ENCODE data around the gene CAMTA2.
"Not testable (repeated sequence)": the region's sequence is repeated elsewhere in the genome, so short reads cannot be mapped to it uniquely, and the experiment has no call there.

The CAMTA2 gene, protein sequence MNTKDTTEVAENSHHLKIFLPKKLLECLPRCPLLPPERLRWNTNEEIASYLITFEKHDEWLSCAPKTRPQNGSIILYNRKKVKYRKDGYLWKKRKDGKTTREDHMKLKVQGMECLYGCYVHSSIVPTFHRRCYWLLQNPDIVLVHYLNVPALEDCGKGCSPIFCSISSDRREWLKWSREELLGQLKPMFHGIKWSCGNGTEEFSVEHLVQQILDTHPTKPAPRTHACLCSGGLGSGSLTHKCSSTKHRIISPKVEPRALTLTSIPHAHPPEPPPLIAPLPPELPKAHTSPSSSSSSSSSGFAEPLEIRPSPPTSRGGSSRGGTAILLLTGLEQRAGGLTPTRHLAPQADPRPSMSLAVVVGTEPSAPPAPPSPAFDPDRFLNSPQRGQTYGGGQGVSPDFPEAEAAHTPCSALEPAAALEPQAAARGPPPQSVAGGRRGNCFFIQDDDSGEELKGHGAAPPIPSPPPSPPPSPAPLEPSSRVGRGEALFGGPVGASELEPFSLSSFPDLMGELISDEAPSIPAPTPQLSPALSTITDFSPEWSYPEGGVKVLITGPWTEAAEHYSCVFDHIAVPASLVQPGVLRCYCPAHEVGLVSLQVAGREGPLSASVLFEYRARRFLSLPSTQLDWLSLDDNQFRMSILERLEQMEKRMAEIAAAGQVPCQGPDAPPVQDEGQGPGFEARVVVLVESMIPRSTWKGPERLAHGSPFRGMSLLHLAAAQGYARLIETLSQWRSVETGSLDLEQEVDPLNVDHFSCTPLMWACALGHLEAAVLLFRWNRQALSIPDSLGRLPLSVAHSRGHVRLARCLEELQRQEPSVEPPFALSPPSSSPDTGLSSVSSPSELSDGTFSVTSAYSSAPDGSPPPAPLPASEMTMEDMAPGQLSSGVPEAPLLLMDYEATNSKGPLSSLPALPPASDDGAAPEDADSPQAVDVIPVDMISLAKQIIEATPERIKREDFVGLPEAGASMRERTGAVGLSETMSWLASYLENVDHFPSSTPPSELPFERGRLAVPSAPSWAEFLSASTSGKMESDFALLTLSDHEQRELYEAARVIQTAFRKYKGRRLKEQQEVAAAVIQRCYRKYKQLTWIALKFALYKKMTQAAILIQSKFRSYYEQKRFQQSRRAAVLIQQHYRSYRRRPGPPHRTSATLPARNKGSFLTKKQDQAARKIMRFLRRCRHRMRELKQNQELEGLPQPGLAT

GRCh38 chr17:4986951-4987766 lies at the start of gene CAMTA2:
CAMTA2 (minus strand) TSS chr17:4987675; CDS start chr17:4986222, 1,453 bp downstream.
- no peaks in the 10 kb centered on the region for H3K27me3 Mint-ChIP-seq
- no peaks in the 10 kb centered on the region for H3K9me3 Mint-ChIP-seq
- peak within 1 kb of the TSS; percentile 93 for H3K27ac Mint-ChIP-seq
- peaks cover 45% of the 10 kb centered on the region for H3K4me1 Mint-ChIP-seq
- peak within 1 kb of the TSS; percentile 83 for H3K4me3 Mint-ChIP-seq
- CTCF ChIA-PET = interaction anchor here (0.9 to 3.6 kb wide), 10 partner anchors 11 to 88 kb away, joined by 3 to 17 read pairs (median 4); partner anchors contain the start of genes C17orf107, KIF1C, SLC25A11 and SPAG7
- peaks cover 23% of the 10 kb centered on the region for H3K36me3 Mint-ChIP-seq
- DNase-seq = peak; percentile 94

GRCh38 chr17:5035315-5035714 lies 47.8 kb upstream of the CAMTA2 start, which contains the start of gene SLC52A1:
SLC52A1 (minus strand) TSS chr17:5035426; CDS start chr17:5034606, 820 bp downstream.
- CTCF ChIA-PET = interaction anchor here (0.6 to 2.2 kb wide), 2 partner anchors 9 to 28 kb away, joined by 3 to 8 read pairs; no protein-coding TSS in a partner anchor
- H3K27me3 Mint-ChIP-seq = peaks cover 24% of the 10 kb centered on the region
- H3K27ac Mint-ChIP-seq = no peak within 1 kb of the TSS
- no peak within 1 kb of the TSS for H3K4me3 Mint-ChIP-seq
- no peak for DNase-seq
- H3K36me3 Mint-ChIP-seq = peaks cover 3% of the 10 kb centered on the region
- no peaks in the 10 kb centered on the region for H3K9me3 Mint-ChIP-seq
- H3K4me1 Mint-ChIP-seq = peaks cover 33% of the 10 kb centered on the region

DNA sequence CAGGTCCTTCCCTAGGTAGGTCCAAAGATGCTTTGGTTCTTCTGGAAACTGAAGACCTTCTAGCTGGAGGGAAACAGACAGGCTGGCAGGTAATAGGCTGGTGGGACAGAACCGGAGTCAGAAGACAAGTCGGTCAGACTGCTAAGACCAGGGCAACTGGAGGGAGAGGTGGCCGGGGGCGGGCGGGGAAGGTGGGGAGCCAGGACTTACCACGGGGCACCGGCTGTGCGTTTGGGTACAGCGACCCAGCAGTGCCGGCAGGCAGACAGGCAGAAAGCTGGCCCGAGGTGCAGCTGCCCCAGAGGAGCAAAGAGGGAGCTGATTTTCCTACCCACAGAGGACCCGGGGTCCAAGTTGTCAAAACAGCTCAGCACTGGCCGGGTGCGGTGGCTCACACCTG lies 47.2 kb upstream of the CAMTA2 start:
- CTCF ChIA-PET = interaction anchor here (0.6 to 2.2 kb wide), 2 partner anchors 8 to 29 kb away, joined by 3 to 8 read pairs; no protein-coding TSS in a partner anchor

DNA sequence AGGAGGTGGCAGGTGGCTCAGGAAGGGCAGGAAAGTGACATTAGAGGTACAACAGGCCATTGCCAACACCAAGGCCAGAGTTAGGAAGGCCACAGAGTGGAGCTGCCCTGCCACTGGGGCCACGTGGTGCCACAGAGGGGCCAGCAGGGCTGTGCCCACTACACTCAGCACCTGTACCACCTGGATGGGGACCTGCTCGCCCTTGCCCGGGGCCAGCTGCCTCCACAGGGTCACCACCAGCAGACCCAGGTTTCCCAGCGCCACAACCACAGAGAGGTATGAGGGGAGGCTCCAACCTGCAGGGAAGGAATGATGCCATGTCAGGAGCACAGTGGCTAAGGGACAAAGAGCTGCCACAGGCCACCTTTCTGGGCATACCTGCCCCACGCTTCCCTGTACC lies 46.6 kb upstream of the CAMTA2 start:
- peaks cover 31% of the 10 kb centered on the region for H3K4me1 Mint-ChIP-seq
- CTCF ChIA-PET = interaction anchor here (2.2 kb wide), 1 partner anchor 29 kb away, joined by 8 read pairs; no protein-coding TSS in a partner anchor
- no peak overlapping the region for H3K4me3 Mint-ChIP-seq
- no peaks in the 10 kb centered on the region for H3K9me3 Mint-ChIP-seq
- H3K27me3 Mint-ChIP-seq = peaks cover 24% of the 10 kb centered on the region
- peaks cover 2% of the 10 kb centered on the region for H3K36me3 Mint-ChIP-seq
- DNase-seq = no peak
- H3K27ac Mint-ChIP-seq = no peak overlapping the region

More for the DNA sequence above, 47.2 kb upstream of the CAMTA2 start:
- Mint-ChIP-seq H3K4me3 (no peak overlapping the region), H3K36me3 (peaks cover 2% of the 10 kb centered on the region), H3K9me3 (no peaks in the 10 kb centered on the region), H3K4me1 (peaks cover 31% of the 10 kb centered on the region), H3K27ac (no peak overlapping the region), H3K27me3 (peaks cover 24% of the 10 kb centered on the region)
- no peak for DNase-seq

DNA sequence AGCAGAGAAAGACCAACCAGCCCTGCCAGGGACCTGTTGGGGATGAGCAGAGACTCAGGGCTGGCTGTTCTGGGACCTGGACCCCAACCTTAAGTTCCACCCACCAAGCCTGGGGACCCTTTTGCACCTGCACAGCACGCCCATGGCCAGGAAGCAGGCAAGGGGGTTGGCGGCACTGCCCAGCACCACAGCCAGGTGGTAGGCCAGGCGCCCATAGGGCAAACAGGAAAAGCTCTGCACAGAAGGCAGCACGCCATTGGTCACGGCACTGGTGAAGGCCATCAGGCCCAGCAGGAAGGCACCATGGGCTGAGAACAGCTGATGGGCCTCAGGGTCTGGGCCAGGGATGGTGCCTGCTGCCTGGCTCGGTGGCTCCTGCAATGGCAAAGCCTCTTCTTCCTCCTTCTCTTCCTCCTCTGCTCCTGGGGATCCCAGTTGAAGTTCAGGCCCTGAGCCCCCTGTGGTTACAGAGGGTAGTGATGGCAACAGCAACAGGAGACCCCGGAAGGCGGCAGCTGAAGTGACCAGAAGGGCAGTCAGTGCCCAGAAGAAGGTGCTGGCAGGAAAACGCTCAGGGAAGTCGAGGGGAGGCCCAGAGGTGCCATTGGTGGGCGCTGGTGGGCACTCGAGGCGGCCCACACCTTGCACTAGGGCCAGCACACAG lies 46.0 kb upstream of the CAMTA2 start:
- H3K36me3 Mint-ChIP-seq = peaks cover 2% of the 10 kb centered on the region
- CTCF ChIA-PET = interaction anchor here (2.2 kb wide), 1 partner anchor 28 kb away, joined by 11 read pairs; no protein-coding TSS in a partner anchor
- no peak for DNase-seq
- H3K4me1 Mint-ChIP-seq = peaks cover 31% of the 10 kb centered on the region
- H3K4me3 Mint-ChIP-seq = no peak overlapping the region
- H3K9me3 Mint-ChIP-seq = no peaks in the 10 kb centered on the region
- peaks cover 24% of the 10 kb centered on the region for H3K27me3 Mint-ChIP-seq
- H3K27ac Mint-ChIP-seq = no peak overlapping the region

DNA sequence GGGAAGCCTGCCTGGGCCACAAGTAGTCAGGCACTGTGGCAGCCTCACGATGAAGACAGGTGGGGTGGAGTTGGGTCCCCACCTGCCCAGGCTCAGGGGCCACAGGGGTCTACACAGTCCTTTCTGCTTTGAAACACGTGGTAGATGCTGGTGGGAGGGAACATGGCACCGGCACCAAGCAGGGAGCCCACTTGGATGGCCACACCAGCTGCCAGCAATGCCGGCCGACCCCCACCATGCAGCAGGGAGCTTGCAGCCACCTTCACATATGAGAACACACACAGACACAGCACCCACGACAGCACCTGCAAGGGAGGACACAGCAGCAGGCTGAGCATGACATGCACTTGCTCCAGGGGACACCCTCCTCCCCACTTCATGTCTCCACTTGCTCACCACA lies 45.4 kb upstream of the CAMTA2 start:
- Mint-ChIP-seq H3K9me3 (no peaks in the 10 kb centered on the region), H3K27ac (no peak overlapping the region), H3K36me3 (peaks cover 2% of the 10 kb centered on the region), H3K27me3 (peaks cover 24% of the 10 kb centered on the region), H3K4me3 (no peak overlapping the region), H3K4me1 (peaks cover 34% of the 10 kb centered on the region)
- CTCF ChIA-PET = interaction anchor here (2.2 kb wide), 1 partner anchor 28 kb away, joined by 11 read pairs; no protein-coding TSS in a partner anchor
- no peak for DNase-seq

DNA sequence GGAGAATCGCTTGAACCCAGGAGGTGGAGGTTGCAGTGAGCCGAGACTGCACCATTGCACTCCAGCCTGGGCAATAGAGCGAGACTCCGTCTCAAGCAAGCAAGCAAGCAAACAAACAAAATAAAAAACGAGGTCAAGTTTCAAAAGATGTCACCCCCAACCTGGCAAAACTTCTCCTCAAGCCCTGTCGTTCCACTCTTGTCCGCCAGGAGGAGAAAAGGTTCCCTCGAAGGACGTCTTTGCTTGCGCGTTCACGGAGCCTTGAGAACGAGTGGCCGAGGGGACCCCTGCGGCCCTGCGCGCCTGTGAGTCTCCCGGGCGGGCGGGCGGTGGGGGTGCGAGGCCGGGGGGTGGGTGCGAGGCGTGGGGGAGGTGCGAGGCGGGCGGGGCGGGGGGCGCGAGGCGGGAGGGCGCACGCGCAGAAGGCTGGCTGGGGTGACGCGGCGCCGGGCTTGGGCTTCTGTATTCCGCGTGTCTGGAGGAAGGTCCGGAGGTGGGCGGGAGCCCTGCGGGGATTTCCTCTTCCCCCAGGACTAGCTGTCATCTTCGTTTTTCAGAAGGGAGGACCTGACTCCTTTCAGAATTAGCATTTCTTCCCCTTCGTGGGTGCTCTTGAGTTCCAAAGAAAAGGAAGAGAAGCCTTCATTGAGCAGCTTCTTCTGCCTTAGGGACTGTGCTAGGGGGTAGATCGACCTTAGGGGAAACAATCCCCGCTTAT lies 44.0 kb upstream of the CAMTA2 start:
- peaks cover 34% of the 10 kb centered on the region for H3K4me1 Mint-ChIP-seq
- H3K36me3 Mint-ChIP-seq = peaks cover 2% of the 10 kb centered on the region
- H3K27ac Mint-ChIP-seq = peak overlapping the region; percentile 95
- CTCF ChIA-PET = interaction anchor here (0.6 to 2.2 kb wide), 12 partner anchors 9 to 163 kb away, joined by 3 to 11 read pairs (median 4); partner anchors contain the start of gene CAMTA2
- H3K27me3 Mint-ChIP-seq = peaks cover 24% of the 10 kb centered on the region
- H3K9me3 Mint-ChIP-seq = no peaks in the 10 kb centered on the region
- peak overlapping the region; percentile 80 for H3K4me3 Mint-ChIP-seq
- peak; percentile 90 for DNase-seq

GRCh38 chr17:5030168-5030567 lies 42.7 kb upstream of the CAMTA2 start:
- CTCF ChIA-PET = interaction anchor here (0.9 to 2.1 kb wide), 13 partner anchors 8 to 59 kb away, joined by 3 to 21 read pairs (median 4); partner anchors contain the start of gene CAMTA2
- Mint-ChIP-seq H3K27ac (peak overlapping the region; percentile 95), H3K27me3 (peaks cover 16% of the 10 kb centered on the region), H3K4me1 (peaks cover 34% of the 10 kb centered on the region), H3K4me3 (peak overlapping the region; percentile 80)
- not testable (repeated sequence) for H3K36me3 Mint-ChIP-seq, DNase-seq, H3K9me3 Mint-ChIP-seq

GRCh38 chr17:5027916-5028315 lies 40.4 kb upstream of the CAMTA2 start:
- no peak overlapping the region for H3K4me3 Mint-ChIP-seq
- H3K27ac Mint-ChIP-seq = no peak overlapping the region
- no peak for DNase-seq
- H3K4me1 Mint-ChIP-seq = peaks cover 30% of the 10 kb centered on the region
- no peaks in the 10 kb centered on the region for H3K27me3 Mint-ChIP-seq
- no peaks in the 10 kb centered on the region for H3K9me3 Mint-ChIP-seq
- peaks cover 8% of the 10 kb centered on the region for H3K36me3 Mint-ChIP-seq
- CTCF ChIA-PET = interaction anchor here (0.7 to 1.4 kb wide), 4 partner anchors 32 to 47 kb away, joined by 3 to 11 read pairs (median 4); partner anchors contain the start of gene CAMTA2

DNA sequence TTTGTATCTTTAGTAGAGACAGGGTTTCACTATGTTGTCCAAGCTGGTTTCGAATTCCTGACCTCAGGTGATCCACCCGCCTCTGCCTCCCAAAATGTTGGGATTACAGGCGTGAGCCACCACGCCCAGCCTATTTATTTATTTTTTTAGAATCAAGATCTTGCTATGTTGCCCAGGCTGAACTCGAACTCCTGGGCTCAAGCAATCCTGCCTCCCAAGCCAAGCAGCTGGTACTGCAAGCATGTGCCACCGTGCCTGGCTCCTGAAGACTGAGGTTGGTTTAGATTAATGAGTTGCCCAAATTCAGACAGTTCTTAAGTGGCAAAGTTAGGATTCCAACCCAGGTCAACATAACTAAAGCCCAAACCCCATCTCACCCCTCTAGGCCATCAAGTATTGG lies 39.8 kb upstream of the CAMTA2 start:
- DNase-seq = no peak
- Mint-ChIP-seq H3K27me3 (no peaks in the 10 kb centered on the region), H3K4me3 (no peak overlapping the region), H3K27ac (no peak overlapping the region), H3K4me1 (peaks cover 27% of the 10 kb centered on the region), H3K9me3 (no peaks in the 10 kb centered on the region), H3K36me3 (peaks cover 10% of the 10 kb centered on the region)
- CTCF ChIA-PET = interaction anchor here (0.7 to 1.4 kb wide), 2 partner anchors 35 to 40 kb away, joined by 3 to 11 read pairs; partner anchors contain the start of gene CAMTA2

- CTCF ChIA-PET = no interaction called here
- Mint-ChIP-seq H3K27ac (no peak overlapping the region), H3K4me1 (peaks cover 7% of the 10 kb centered on the region)
These were observed 37.1 kb upstream of the CAMTA2 start for GRCh38 chr17:5024604-5025003.

More at GRCh38 chr17:5024604-5025003, 37.1 kb upstream of the CAMTA2 start:
- no peak for DNase-seq
- Mint-ChIP-seq H3K9me3 (no peaks in the 10 kb centered on the region), H3K4me3 (no peak overlapping the region), H3K27me3 (no peaks in the 10 kb centered on the region), H3K36me3 (peaks cover 19% of the 10 kb centered on the region)
